Vagina (tissue), 2 donors: ENCODE measurements around the gene VAMP2.

Source experiments
- POLR2A ChIP-seq, 2 donors: fragments of 450-650 bp; IDR thresholded peaks; one replicate each; pipeline ENCODE4 v1.6.1; 2017; ENCODE audit warnings: antibody characterized with exemption in 2 of 2, mild to moderate bottlenecking in 2 of 2, moderate library complexity in 2 of 2
- TF ChIP-seq, protein P1 (sequence below), 3 experiments: fragments of 450-650 bp in 2 of 3; fragments of 200-600 bp in 1 of 3; sonication (generic) in 1 of 3; IDR thresholded peaks; one replicate each; pipeline ENCODE4 v1.5.1; 2017 to 2019; ENCODE audit warnings: antibody characterized with exemption in 3 of 3, mild to moderate bottlenecking in 2 of 3, moderate library complexity in 2 of 3

DNA sequence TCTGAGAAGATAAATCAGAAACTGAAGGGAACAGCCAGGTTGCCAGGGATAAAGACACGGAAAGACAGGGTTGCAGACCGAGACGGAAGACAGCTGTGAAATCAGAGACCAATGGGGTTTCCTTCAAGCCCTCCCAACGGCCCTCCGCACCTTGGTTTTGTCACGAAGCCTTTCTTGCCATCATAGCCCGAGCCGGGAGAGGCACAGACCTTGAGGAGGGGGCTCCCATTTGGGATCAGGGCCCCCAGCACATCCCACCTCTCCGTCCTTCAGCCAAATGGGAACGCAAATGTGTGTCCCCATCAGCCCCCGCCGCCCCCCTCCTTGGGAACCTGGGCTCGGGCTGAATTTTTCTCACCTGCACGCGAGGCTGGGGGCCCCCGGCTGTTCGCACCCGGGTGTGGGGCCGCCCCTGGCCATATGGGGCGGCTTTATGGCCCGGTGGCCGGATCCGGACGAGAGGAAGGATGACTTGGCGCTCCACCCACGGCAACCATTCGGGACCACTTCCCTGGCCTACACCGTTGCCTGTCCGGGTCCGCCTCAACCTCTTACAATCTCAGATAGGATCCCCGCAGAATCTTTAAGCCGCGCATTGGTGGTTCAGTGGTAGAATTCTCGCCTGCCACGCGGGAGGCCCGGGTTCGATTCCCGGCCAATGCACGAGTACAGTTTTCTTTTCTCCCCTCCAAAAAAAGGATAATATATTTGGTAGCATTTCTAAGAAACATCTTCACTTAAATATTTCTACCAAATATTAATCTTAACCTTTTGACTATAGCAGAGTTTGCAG, 37.4 kb downstream of the VAMP2 start:
- TF ChIP-seq POLR2A (IDR thresholded peaks at IDR 0.05) = no peak
- TF ChIP-seq, protein P1, sequence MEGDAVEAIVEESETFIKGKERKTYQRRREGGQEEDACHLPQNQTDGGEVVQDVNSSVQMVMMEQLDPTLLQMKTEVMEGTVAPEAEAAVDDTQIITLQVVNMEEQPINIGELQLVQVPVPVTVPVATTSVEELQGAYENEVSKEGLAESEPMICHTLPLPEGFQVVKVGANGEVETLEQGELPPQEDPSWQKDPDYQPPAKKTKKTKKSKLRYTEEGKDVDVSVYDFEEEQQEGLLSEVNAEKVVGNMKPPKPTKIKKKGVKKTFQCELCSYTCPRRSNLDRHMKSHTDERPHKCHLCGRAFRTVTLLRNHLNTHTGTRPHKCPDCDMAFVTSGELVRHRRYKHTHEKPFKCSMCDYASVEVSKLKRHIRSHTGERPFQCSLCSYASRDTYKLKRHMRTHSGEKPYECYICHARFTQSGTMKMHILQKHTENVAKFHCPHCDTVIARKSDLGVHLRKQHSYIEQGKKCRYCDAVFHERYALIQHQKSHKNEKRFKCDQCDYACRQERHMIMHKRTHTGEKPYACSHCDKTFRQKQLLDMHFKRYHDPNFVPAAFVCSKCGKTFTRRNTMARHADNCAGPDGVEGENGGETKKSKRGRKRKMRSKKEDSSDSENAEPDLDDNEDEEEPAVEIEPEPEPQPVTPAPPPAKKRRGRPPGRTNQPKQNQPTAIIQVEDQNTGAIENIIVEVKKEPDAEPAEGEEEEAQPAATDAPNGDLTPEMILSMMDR (IDR thresholded peaks at IDR 0.05) = no peak
